ENCODE results near the gene FRY.
A peak's percentile ranks its signal among the peaks of the same experiment; 100 is the strongest.

Gene FRY

GRCh38 chr13:32017474-32017873 lies 14.1 kb upstream of the FRY start:
- no peak for DNase-seq

DNA sequence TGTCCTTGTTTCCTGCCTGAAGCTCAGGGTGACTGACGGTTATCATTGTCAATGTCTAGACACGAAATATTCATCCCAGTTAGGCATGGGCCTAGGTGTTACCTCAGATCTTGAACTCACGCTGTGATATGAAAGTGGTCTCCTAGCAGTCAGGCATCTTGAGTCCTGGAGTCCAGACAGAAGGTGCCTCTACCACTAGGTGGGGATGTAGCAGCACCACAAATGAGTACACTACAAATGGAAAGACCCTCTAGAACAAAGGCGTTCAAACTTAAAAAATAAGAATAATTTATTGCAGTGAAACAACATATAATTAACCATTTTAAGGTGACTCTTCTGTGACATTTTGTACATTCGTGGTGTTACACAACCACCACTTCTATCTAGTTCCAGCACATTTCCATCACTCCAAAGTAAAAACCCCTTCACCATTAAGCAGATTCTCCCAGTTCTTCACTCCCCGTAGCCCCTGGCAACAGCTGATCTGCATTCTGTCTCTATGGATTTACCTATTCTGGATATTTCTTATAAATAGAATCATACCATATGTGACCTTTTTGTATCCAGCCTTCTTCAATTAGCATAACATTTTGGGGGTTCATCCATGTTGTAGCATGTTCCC lies 11.9 kb upstream of the FRY start:
- DNase-seq, result peak; percentile 34

- DNase-seq, result no peak
Measured at GRCh38 chr13:32021785-32022184, 9.8 kb upstream of the FRY start.

DNA sequence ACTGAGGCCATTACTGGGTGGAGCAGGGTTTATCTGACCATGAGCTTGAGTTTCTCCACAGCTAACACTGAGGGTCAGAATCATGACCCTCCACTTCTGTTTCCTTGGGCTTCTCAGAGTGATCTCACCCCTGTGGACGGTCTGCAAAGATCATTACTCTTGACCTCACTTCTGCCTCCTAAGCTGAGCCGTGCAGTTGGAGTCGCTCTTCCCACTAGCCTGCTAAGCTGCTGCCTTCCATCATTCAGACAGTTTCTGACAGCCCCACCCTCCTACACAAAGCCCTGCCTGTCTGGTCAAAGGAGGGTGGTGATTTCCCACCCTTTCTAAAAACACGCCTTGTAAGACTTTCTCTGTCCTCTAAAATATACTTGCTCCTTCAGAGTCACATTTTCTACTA lies 9.3 kb upstream of the FRY start:
- no peak for DNase-seq

GRCh38 chr13:32023096-32023495 lies 8.5 kb upstream of the FRY start:
- DNase-seq, result no peak

- no peak for DNase-seq
Measured at GRCh38 chr13:32023698-32024097, 7.9 kb upstream of the FRY start.

GRCh38 chr13:32024750-32025149 lies 6.8 kb upstream of the FRY start:
- no peak for DNase-seq

DNA sequence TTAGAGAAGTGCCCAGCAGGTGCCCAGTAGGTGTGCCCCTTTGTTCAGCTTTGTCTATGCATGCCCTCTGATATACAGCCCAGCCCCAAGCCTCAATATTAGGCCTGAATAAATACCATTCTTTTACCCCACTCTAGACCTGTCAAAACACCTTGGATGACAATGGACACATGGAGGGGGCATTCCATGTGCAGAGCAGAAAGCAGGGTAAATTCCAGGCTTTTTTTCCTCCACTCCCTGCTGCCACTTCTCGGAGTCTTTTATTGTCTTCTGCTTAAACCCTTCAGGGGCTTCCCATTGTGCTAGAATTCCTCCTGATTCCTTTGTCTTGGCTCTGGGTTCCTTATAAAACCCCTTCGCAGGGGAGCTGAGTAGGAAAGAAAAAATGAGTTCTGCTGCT lies 5.8 kb upstream of the FRY start:
- DNase-seq, result no peak

GRCh38 chr13:32026623-32027022 lies 5.0 kb upstream of the FRY start:
- DNase-seq, result no peak

GRCh38 chr13:32028711-32029110 lies 2.9 kb upstream of the FRY start:
- DNase-seq, result no peak

DNA sequence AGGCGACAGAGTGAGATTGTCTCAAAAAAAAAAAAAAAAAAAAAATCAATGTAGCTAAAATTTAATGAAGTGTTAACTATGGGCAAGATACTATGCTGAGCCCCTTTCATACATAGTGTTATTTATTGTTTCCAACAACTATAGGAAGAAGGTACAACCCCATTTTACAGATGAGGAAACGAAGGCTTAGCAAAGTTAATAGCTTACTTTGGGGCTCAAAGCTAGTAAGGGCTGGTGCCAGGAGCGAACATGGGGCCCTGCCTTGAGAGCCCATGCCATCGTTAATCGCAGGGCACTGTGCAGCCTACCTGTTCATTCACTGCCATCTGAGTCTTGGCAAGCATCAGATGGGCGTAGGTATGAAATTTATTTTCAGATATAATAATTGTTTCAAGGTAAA lies 1.9 kb upstream of the FRY start:
- DNase-seq, result no peak

GRCh38 chr13:32031815-32032370 lies 319 bp downstream of the FRY start:
- DNase-seq, result no peak

DNA sequence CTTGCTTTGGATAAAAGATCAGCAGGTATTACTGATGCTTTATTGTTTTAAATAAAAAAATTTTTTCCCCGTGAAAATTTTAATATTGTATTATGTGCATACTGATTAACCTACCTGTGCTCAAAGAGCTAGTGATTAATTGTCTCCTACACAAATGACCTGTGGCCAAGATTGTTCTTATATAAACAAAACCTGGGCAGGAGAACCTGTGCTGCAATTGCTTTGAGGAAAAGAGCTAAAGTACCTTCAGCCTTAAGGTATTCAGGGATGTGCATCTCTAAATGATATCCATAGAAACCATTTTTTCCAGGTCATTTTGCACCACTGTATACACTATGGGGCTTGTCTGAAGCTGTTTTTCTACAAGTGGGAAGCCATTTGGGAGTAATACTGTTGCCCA lies 1.2 kb downstream of the FRY start:
- DNase-seq, result no peak

DNA sequence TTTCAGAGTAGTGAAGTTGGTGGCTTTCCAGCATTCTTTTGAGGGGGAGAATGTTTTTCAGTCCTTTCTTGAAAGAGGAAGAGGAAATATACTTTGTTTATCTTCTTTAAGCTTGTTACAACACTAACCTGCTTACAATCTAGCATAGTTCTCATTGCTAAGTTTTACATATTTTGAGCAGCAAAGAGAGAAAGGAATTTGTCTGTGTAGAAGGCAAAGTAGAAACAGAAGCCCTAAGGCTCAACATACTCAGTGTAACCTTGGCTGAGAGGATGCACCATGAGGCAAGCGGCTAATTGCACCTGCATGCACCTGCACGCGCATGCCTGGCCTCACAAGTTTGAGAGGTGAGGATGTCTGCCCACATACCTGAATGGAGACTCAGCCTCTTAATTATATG lies 2.2 kb downstream of the FRY start:
- no peak for DNase-seq

DNA sequence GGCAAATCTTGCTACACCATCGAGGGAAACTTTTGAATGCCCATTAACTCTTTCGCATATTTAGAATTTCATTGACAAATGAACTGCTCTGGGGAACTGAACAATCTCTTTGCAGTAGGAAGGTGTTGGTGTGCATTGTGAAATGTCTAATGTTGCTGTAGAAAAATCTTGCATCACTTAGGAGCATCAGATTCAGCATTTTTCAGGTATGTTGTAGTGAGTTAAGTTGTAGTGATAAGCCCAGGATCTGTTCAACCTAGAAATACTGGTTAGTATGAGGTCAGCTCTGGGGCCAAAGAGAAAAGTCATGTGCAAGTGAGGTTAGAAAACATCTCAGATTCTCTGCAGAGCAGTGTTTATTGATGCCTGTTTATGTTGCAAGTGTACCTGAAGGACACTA lies 4.1 kb downstream of the FRY start:
- no peak for DNase-seq

DNA sequence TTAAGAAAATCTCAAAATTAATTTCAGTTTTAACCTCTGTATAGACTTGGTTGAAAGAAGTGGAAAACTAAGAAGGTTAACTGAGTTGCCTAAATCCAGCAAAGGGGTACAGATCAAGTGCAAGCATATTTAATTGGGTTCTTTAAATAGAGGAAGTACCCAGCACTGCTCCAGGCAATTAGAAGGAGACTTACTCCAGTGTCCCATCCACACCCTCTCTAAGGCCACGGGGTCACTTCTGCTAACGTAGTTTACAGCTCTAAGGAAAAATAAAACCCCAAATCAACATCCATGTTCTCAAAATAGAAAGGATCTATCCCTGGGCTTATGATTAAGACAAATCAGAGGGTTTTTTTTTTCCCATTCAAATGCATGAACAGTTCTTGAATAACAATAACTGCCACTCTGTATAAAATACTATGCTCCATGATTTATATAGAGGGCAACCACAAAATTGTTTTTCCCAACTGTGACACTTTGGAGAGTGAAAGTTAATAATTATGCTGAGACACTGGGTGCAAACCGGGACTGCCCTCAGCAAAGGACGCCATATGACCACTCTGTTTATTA lies 4.6 kb downstream of the FRY start:
- DNase-seq, result no peak

GRCh38 chr13:32036757-32037156 lies 5.2 kb downstream of the FRY start:
- no peak for DNase-seq

- DNase-seq, result no peak
Measured at GRCh38 chr13:32037471-32037870, 5.9 kb downstream of the FRY start.

DNA sequence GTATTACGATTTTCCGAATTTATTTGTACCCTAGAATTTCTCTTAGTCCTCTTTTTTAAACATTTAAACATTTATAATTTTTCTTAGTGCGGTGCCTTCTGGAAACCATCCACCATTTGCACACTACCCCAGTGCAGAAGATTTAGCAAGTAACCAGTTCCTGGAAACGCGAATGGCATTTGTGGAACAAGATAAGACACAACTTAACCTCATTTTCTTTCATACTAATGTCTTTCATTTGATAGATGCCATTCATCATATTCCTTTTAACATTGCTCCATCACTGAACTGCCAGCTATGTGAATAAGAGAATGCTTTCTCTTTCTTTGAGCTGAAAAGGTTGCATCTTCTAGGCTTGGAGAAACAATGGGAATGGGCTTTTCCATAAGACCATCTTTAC lies 6.8 kb downstream of the FRY start:
- DNase-seq, result no peak

- DNase-seq, result no peak
Measured at GRCh38 chr13:32039056-32039455, 7.5 kb downstream of the FRY start.

- no peak for DNase-seq
Measured at GRCh38 chr13:32039528-32039927, 8.0 kb downstream of the FRY start.

DNA sequence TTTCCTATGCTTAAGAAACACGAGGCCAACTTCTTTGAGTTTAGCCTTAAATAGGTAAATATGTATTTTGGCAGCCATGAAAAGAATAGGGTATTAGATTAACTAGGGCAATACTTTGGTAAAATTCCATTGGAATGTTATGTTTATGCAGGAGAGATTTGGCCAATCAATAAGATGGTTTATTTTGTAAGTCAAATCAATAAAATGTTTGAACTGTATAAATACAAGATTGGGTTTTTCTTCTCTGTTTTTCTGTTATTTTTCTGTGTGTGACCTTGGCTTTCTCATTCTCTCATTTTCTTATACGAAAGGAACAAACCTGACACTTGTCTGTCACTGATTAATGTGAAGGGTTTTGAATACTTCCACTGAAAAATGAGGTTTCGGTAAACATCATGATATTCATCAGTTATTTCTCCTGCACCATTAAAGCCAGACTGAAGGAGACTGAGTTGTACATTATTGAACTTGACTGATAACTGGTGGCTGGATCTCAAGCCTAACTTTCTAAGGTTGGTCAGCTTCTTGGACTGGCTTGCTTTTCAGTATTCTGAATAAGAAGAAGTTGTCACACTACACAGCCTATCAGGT lies 8.6 kb downstream of the FRY start:
- DNase-seq, result no peak

GRCh38 chr13:32040689-32041088 lies 9.1 kb downstream of the FRY start:
- DNase-seq, result no peak

DNA sequence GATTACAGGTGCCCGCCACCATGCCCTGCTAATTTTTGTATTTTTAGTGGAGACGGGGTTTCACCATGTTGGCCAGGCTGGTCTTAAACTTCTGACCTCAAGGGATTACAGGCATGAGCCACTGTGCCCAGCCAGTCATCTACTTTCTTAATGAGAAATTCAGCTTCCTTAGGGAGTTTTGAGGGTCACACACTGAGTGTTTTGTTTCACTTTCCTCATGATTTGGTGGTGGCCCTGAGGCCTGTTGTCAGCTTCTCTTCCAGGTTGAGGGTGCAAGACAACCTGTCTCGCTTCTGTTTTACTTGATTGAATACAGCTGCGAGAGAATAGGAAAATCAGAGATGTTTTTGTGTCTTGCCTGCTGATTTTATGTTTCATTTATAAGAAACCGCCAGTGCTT lies 9.9 kb downstream of the FRY start:
- DNase-seq, result no peak

DNA sequence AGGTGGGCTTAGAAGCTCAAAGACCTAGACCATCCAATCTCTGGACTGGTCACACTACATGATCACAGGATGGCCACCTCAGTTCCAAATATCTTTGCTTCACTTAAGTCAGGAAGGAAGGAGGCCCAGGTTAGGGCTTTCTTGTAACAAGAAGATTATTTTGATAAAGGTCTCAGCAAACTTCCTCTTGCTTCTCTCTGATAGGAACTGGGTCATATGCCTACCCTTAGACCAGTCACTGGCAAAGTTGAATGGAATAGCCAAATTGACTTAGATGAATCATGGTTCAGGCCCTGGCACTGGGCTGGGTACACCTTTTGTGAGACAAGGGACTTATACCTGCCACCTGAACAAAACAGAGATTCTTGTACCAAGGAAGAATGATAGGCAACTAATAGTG lies 11.0 kb downstream of the FRY start:
- no peak for DNase-seq
